IPS DF 4.7 (cell line): ENCODE measurements around the gene SYNPR.
A peak's percentile ranks its signal among the peaks of the same experiment; 100 is the strongest.
"Not testable (repeated sequence)": the region's sequence is repeated elsewhere in the genome, so short reads cannot be mapped to it uniquely, and the experiment has no call there.

ENCODE experiments used
- DNase-seq: peaks from one replicate; pipeline ENCODE4 v3.0.0-alpha.2; 2013; ENCODE audit warnings: low spot score; ENCODE audit errors: extremely low read depth

SYNPR gene

GRCh38 chr3:63278171-63279004 is at the start of gene SYNPR:
Gene SYNPR (plus strand): TSS chr3:63278308.
- DNase-seq = no peak

DNA sequence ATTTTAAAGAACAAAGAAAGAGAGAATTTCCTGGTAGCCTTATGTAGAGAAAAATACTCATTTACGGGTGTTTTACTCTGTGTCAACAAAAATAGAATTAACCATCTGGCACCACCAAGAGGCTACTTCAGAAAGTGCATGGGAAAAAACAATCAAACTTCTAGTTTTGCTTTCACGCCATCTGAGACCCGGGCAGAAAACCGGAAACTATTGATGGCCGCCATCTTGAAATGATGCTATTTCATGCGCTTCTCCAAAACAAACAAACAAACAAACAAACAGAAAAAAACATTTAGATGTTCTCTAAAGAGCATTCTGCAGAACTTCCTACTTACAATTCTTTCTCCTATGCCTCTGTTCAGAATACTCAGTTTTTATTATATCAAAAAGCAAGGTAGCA is 49.4 kb upstream of the SYNPR start:
- peak; percentile 51 for DNase-seq

DNA sequence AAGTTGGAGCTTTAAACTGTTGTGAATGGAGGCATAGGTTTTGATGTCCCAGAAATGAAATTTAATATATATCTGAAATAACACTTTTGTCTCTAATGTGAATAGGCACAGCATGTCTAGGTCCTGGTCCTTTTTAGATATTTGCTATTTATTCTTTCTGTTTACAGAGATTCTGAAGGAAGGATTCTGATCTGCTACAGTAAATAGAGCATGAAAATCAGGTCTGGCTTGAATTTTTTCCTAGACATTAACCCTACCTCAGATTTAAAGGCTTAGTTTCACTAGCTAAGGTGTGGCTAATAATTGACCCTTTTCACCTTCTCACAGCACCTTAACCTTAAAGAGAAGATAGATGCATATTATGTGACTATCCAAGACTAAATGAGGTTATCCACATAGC is 48.0 kb upstream of the SYNPR start:
- DNase-seq = no peak

DNA sequence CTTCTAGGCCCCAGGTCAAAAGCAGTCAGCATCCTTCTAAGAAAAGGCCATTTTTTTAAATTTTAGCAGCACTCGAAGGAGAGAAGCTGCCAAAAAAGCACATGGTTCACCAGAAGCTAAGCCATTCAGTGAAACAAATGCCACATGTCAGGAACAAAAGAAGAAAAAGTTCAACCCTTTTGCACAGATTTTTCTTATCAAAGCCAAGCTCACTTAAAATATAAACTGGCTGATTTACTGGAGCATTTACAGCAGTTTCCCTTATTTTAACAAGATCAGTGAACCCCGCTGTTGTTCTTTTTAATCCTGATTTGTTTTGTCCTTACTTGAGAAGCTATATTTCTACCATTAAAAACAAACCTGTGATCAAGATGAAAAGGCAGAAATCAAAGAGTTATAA is 46.5 kb upstream of the SYNPR start:
- no peak for DNase-seq

DNA sequence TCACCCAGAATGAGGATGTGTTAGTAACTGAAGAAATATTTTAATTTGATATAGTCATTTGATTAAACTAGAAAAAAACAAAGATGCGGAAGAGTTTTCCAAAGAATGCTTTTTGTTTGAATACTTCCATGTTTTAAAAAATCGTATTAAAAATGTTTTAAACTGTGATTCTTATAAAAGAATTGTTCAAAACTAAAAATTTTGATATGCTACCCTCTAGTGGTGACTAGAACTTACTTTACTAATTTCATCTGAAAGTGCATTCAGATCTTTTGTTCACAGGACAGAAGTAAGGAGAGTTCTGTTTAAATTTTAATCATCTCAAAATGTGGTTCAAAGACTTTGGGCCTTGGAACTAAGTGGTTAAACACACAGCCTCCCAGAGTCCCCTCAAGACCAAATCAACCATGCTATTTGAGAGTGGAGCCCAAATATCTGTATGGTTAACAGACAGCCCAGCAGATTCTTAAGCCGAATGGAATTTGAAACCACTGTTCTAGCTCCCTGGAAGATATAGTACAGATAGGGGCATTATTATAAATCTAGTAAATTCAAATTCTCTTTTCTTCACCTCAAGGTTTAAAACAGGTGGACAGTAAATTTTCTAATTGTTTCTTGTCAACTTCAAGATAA is 45.2 kb upstream of the SYNPR start:
- DNase-seq = no peak

- DNase-seq = no peak
Measured at GRCh38 chr3:63240381-63240902, 37.7 kb upstream of the SYNPR start.

GRCh38 chr3:63242124-63242523 is 36.0 kb upstream of the SYNPR start:
- DNase-seq = no peak

DNA sequence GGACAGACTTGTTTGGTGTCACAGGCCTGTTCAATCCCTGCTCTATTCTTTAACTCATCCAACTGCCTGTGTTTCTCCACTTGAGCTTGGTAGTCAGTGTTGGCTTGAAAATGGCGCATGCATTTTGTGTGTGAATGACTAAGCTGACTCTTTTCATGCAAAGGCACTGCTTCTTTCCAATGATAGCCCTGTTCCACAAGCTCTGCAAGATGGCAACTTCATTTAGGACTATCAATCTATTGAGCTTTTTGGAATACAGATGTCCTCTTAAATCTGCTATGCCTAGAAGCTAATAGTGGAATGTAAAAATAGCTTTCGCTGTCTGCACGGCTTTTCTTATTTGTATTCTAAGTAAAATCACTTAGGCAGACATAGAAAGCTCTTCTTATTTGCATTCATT is 33.6 kb upstream of the SYNPR start:
- DNase-seq = no peak

DNA sequence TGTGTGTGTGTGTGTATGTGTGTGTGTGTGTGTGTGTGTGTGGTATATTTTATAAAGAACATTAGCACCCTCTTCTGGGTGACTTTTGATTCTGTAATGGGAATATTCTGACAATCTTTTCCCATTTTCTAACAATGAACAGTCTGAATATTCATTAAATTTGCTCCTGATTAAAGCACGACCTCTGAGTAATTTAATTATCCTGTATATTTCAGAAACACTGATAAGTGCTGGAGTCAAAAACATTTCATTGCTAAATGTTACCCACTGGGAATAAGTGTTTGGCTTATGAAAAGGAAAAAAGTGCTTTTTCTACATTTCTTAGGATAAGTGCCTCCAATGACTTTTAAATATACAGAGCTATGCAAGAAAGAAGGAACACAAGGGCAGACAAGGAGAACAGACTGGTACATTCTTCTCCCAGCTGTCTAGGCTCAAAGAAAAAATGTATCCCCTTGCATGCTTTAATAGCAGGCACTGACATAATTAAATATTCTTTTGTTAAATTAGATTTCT is 32.3 kb upstream of the SYNPR start:
- no peak for DNase-seq

DNA sequence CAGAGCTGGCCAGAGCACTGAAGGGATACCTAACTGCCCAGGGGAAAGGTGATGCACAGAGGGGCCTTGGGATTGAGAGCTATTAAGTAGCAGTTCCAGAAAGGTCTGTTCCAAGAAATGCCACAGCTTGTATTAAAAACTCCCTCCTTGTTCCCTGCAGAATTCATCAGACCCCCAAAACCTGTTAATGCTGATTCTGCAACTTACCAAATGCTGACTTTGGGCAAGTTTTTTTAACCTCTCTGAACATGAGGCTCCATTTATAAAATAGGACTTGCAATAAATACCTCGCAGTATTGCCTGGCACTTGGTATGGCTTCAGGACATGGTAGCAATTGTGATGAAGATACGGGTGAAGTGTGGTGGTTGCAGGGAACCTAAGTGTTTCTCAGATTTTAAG is 30.1 kb upstream of the SYNPR start:
- DNase-seq = no peak

DNA sequence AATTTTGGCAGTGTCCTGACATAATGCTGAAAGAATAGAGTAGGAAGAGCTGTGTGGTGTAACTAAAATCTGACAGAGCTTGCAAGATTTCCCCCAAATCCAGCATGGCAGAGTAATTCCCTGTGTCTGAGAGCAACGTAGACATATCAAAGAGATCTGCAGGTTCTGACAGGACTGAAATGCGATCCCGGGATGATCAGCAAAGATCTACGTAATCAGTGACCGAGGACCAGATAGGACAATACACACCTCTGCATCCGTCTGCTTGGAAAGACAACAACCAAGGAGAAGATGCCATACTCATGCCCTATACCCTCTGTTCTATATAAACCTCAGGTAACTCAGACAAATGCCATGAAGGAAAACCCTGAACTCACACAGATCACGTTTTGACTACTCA is 26.6 kb upstream of the SYNPR start:
- DNase-seq = no peak

GRCh38 chr3:63255819-63256218 is 22.3 kb upstream of the SYNPR start:
- DNase-seq = not testable (repeated sequence)

DNA sequence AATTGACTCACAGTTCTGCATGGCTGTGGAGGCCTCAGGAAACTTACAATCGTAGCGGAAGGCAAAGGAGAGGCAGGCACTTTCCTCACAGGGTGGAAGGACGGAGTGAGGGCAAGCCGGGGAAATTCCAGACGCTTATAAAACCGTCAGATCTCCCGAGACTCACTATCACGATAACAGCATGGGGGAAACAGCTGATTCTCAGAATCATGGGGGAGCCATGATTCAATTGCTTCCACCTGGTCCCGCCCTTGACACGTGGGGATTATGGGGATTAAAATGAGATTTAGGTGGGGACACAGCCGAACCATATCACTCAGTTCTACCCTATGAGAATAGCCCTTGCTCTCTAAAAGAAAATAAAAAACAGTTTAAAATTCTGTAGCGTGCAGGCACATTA is 13.4 kb upstream of the SYNPR start:
- DNase-seq = no peak

DNA sequence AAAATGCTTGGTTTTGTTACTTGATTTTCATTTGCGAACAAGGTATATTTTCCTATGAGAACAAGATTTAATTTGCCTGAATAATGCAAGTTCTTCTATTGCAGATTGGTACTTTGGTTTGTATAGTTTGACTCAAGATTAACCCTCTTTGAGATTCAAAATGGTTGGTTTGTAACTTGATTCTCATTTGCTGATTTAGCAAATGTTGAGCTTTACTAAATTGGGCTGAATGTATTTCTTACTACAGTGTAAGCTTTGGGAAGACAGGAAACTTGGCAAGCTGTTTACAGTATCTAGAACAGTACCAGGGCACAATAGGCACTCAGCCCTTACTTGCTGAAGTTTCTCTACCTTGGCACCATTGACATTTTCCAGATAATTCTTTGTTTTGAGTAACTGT is 3.7 kb upstream of the SYNPR start:
- no peak for DNase-seq

DNA sequence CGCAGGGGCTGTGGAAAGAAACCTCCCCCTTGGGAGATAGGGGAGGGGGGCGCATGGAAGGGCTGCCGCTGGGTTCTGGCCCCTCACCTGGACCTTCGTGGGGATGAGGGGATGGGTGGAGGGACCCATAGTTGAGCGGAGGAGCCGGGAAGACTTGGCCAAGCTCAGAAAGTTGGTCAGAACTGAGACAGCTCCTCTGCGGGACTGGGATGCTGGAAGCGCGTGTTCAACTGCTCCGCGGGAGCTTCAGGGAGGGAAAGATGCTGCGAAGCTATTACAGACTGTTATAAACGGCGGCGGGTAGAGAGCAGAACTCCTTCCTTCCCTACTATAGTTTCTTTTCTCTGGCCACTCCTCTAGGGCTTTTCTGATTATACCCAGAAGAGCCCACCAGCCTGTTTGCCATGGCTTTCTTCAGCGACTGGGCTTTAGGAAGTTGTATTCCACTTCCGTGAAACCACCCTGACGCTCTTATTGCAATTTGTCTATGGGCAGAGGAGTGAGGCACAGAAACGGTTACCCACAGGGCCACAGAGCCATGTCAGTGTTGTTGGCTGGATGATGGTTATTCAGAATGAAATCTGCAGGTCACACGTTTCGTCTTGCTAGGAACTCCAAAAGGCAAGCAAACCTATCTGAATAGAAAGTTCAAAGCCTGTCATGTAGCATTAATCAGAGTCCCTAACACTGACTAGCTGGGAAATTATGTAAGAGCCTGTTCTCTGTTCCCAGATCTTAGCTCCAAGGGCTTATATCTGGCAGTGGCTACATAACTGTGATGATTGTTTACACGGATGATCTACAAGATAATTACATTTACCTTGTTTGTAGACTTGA is 1.1 kb downstream of the SYNPR start:
- no peak for DNase-seq

DNA sequence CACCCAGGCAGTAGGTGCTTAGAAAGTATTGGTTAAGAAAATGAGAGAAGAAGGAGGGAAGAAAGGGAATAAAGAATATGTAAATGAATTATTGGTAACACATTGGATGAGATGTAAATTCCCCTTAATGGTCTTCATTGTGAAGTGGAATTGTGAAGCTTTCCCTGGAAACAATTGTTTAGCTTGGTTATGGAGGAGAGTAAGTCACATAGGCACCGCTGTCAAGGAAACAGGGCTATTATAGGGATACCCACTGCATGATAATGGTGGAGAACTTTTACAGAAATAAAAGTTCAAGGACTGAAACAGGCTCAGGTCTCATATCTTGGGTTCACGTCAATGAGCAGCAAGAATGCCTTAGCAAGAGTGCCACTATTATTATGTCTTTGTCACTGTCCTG is 9.5 kb downstream of the SYNPR start:
- DNase-seq = no peak

DNA sequence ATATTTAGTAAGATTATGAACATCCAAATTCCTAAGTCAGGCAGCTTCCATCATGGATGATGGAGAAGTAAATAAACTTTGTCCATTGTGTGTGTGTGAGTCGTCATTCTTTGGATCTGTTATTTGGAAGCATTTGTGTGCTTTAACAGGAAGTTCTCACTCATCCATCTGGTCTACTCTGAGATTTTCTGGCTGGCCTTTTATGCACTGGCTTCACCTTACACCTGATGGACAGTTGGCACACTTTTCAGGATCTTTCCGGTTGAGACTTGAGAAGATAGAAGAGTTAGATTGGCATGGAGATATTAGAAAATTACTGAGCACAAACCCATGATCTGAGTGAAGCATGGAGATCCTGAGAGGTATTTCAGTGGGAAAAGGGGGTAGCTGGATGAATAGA is 12.6 kb downstream of the SYNPR start:
- DNase-seq = no peak

DNA sequence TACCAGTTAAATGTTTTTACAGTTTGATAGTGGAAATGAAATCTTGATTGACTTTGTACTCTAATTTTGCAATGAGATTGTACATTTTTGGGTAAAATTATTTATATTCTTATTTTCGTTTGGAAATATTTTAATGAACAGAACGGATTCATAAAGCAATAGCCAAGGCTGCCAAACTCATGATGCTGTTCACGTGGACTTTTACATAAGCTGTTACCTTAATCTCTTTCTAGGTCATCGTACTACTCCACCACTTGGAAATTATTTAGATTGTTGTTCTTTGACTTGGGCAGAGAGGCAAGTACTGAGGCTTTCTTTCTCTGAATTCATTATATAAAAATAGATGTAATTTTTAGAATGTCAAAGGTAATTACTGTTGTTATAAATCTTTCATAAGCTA is 16.2 kb downstream of the SYNPR start:
- DNase-seq = no peak

GRCh38 chr3:63295356-63295755 is 17.2 kb downstream of the SYNPR start:
- DNase-seq = no peak

DNA sequence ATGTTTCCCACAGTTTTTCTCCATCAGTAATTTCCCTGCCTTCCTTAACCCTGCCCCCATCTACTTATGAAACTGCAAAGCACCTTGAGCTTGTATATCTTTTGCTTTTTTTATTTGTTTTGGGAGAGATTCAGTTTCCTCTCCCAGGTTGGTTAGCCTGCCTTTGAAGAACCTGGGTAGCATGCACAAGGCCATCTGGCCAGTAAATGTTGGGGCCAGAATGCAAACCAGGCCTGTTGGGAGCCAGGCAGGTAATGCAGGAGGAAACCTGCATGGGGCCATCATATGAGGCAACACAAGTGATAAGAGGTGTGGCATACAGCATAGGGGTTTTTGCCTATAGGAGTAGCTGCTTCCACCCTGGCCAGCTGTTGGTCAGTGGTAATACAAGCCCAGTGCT is 17.7 kb downstream of the SYNPR start:
- DNase-seq = no peak

DNA sequence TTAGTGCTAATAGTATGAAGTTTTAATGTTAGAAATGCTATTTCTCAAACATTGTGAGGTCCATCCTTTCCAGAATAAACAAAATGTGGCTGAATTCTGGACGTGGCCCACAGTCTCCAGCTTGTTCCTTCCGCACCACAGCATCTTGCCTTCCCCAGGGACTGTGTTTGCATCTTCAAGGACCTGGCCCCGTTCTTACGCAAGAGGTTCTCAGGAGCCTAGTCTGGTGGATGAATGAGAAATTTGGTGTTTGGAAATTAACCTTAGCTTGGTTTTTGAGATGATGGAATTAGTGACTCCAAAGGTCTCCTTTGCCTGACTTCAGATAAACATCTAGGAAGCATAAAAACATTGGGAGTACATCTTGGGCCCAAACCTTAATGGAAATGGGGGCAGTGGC is 18.1 kb downstream of the SYNPR start:
- no peak for DNase-seq

DNA sequence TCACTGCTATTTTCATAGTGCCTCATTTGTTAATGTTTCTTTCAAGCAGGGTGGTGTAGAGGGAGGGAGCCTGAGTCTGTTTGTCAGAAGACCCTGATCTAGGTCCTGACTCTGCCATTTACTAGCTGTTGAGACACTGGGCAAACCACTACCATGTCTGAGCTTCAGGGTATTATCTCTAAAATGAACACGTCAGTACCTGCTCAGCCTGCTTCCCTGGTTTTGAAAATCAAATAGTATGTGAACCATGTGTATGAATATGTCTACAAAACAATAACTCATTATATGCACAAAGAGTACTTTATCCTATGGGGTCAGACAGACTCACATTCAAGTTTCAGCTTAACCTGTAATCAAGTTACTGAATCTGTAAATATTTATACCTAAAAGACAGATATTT is 25.1 kb downstream of the SYNPR start:
- no peak for DNase-seq
